ENCODE data around the gene PRKN. TPM values are rescaled to one million over a fixed set of nuclear protein-coding genes. Genes with fewer than 3 reads are reported as not detected.

The PRKN gene
- total and polyA plus RNA-seq, 2 experiments from 2014 or later = 0.10 to 0.84 TPM

DNA sequence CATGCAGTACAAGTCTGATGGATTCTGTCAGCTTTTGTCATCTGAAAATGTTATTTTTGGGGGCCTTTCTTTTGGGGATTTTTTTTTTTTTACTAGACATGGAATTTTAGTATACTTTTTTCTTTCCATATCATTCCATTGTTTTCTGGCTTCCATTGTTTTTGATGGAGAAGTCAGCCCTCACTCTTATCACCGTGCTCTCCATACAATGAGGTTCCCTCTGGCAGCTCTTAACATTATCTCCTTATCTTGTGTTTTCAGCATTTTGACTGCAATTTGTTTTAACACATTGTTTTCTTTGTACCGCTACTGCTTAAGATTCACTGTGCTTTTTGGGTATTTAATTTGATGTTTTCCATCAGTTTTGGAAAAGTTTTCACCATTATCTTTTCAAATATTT is 1262.2 kb downstream of the PRKN start:
- TF ChIP-seq ZNF331 (CRISPR knock-in tag; IDR thresholded peaks at IDR 0.05; ENCODE audit: low read depth) = no peak
- TF ChIP-seq NANOG (IDR thresholded peaks at IDR 0.05; ENCODE audit: borderline replicate concordance) = no peak
- TF ChIP-seq JUNB (IDR thresholded peaks at IDR 0.05; ENCODE audit: unreplicated experiment) = no peak
- TF ChIP-seq REST (IDR thresholded peaks at IDR 0.05; ENCODE audit: unreplicated experiment) = no peak
- TF ChIP-seq EZH2 (IDR thresholded peaks at IDR 0.05; ENCODE audit: low read depth, unreplicated experiment) = no peak
- TF ChIP-seq EZH2phosphoT487 (IDR thresholded peaks at IDR 0.05; ENCODE audit: unreplicated experiment) = no peak
- no peak for TF ChIP-seq CTCF (conservative IDR thresholded peaks at IDR 0.05; ENCODE audit: low read depth in 2 of 2)
- no peak for TF ChIP-seq POLR2AphosphoS5 (IDR thresholded peaks at IDR 0.05; ENCODE audit: low read depth)
- no peak for TF ChIP-seq ZNF114 (CRISPR knock-in tag; IDR thresholded peaks at IDR 0.05)
- TF ChIP-seq STAT1 (IDR thresholded peaks at IDR 0.05; ENCODE audit: unreplicated experiment) = no peak
- TF ChIP-seq, protein P1, sequence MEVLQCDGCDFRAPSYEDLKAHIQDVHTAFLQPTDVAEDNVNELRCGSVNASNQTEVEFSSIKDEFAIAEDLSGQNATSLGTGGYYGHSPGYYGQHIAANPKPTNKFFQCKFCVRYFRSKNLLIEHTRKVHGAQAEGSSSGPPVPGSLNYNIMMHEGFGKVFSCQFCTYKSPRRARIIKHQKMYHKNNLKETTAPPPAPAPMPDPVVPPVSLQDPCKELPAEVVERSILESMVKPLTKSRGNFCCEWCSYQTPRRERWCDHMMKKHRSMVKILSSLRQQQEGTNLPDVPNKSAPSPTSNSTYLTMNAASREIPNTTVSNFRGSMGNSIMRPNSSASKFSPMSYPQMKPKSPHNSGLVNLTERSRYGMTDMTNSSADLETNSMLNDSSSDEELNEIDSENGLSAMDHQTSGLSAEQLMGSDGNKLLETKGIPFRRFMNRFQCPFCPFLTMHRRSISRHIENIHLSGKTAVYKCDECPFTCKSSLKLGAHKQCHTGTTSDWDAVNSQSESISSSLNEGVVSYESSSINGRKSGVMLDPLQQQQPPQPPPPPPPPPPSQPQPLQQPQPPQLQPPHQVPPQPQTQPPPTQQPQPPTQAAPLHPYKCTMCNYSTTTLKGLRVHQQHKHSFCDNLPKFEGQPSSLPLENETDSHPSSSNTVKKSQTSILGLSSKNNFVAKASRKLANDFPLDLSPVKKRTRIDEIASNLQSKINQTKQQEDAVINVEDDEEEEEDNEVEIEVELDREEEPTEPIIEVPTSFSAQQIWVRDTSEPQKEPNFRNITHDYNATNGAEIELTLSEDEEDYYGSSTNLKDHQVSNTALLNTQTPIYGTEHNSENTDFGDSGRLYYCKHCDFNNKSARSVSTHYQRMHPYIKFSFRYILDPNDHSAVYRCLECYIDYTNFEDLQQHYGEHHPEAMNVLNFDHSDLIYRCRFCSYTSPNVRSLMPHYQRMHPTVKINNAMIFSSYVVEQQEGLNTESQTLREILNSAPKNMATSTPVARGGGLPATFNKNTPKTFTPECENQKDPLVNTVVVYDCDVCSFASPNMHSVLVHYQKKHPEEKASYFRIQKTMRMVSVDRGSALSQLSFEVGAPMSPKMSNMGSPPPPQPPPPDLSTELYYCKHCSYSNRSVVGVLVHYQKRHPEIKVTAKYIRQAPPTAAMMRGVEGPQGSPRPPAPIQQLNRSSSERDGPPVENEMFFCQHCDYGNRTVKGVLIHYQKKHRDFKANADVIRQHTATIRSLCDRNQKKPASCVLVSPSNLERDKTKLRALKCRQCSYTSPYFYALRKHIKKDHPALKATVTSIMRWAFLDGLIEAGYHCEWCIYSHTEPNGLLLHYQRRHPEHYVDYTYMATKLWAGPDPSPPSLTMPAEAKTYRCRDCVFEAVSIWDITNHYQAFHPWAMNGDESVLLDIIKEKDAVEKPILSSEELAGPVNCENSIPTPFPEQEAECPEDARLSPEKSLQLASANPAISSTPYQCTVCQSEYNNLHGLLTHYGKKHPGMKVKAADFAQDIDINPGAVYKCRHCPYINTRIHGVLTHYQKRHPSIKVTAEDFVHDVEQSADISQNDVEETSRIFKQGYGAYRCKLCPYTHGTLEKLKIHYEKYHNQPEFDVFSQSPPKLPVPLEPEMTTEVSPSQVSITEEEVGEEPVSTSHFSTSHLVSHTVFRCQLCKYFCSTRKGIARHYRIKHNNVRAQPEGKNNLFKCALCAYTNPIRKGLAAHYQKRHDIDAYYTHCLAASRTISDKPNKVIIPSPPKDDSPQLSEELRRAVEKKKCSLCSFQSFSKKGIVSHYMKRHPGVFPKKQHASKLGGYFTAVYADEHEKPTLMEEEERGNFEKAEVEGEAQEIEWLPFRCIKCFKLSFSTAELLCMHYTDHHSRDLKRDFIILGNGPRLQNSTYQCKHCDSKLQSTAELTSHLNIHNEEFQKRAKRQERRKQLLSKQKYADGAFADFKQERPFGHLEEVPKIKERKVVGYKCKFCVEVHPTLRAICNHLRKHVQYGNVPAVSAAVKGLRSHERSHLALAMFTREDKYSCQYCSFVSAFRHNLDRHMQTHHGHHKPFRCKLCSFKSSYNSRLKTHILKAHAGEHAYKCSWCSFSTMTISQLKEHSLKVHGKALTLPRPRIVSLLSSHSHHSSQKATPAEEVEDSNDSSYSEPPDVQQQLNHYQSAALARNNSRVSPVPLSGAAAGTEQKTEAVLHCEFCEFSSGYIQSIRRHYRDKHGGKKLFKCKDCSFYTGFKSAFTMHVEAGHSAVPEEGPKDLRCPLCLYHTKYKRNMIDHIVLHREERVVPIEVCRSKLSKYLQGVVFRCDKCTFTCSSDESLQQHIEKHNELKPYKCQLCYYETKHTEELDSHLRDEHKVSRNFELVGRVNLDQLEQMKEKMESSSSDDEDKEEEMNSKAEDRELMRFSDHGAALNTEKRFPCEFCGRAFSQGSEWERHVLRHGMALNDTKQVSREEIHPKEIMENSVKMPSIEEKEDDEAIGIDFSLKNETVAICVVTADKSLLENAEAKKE (CRISPR knock-in tag; IDR thresholded peaks at IDR 0.05) = no peak
- TF ChIP-seq, protein P2, sequence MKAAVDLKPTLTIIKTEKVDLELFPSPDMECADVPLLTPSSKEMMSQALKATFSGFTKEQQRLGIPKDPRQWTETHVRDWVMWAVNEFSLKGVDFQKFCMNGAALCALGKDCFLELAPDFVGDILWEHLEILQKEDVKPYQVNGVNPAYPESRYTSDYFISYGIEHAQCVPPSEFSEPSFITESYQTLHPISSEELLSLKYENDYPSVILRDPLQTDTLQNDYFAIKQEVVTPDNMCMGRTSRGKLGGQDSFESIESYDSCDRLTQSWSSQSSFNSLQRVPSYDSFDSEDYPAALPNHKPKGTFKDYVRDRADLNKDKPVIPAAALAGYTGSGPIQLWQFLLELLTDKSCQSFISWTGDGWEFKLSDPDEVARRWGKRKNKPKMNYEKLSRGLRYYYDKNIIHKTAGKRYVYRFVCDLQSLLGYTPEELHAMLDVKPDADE (IDR thresholded peaks at IDR 0.05) = no peak
- TF ChIP-seq CREB1 (CRISPR knock-in tag; IDR thresholded peaks at IDR 0.05; ENCODE audit: low read depth) = no peak
- no peak overlapping the region for H3K4me3 ChIP-seq
- no peaks in the 10 kb centered on the region for H3K4me1 ChIP-seq (ENCODE audit: insufficient read depth)
- Mint-ChIP-seq H3K27ac (no peak overlapping the region), H3K36me3 (ENCODE audit: low read depth) (no peaks in the 10 kb centered on the region), H3K4me1 (no peaks in the 10 kb centered on the region), H3K27me3 (ENCODE audit: insufficient read depth, low read depth, poor library complexity) (peaks cover 2% of the 10 kb centered on the region), H3K9me3 (no peaks in the 10 kb centered on the region; the same call in 2 of the 3 replicates), H3K4me3 (no peak overlapping the region)
- H3K79me2 ChIP-seq (replicated peaks; ENCODE audit: insufficient read depth) = no peaks in the 10 kb centered on the region
- H3K36me3 ChIP-seq (ENCODE audit: insufficient read depth) = no peaks in the 10 kb centered on the region
- H4K20me1 ChIP-seq (replicated peaks; ENCODE audit: insufficient read depth) = no peaks in the 10 kb centered on the region
- no peak overlapping the region for H3K27ac ChIP-seq (ENCODE audit: low read depth)
- H2AFZ ChIP-seq = no peak overlapping the region
- no peak for ATAC-seq
- H3K9me2 ChIP-seq (ENCODE audit: insufficient read depth) = no peaks in the 10 kb centered on the region
- DNase-seq (ENCODE audit: low spot score) = no peak
- no peaks in the 10 kb centered on the region for H3F3A ChIP-seq (replicated peaks; ENCODE audit: low read depth)
- H3K27me3 ChIP-seq (ENCODE audit: insufficient read depth) = no peaks in the 10 kb centered on the region
- H3K4me2 ChIP-seq = no peak overlapping the region

Data from GM23338 (cell line).